ENCODE measurements around the gene EFNA5.

The EFNA5 gene

GRCh38 chr5:107670932-107671741 is at the start of gene EFNA5:
TSS of gene EFNA5 (minus strand) at chr5:107670937.
- in situ Hi-C loops (cut with HindIII; ENCODE audit: low sequenced_read_pairs) = no loop called here

DNA sequence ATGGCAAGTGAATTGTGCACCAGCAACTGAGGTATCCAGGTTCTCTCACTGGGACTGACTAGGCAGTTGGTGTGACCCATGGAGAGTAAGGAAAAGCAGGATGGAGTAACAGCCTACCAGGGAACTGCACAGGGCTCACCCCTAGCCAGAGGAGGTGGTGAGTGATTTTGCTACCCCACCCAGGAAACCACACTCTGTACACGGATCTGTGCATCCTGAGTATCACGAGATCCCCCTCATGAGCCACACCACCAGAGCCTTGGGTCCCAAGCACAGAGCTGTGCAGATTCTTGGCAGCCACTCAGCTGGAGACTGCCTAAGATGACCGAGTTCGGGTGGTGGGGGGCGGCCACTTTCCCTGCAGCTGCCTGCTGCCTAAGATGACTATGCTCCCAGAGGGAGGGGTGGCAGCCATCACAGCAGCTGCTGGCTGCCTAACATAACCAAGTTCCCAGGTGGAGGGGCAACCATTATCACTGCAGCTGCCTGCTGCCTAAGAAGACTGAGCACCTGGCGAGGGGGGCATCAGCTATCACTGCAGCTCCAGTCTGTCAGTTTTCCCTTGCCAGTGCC is 48.4 kb upstream of the EFNA5 start:
- in situ Hi-C loops (cut with HindIII; ENCODE audit: low sequenced_read_pairs) = no loop called here

DNA sequence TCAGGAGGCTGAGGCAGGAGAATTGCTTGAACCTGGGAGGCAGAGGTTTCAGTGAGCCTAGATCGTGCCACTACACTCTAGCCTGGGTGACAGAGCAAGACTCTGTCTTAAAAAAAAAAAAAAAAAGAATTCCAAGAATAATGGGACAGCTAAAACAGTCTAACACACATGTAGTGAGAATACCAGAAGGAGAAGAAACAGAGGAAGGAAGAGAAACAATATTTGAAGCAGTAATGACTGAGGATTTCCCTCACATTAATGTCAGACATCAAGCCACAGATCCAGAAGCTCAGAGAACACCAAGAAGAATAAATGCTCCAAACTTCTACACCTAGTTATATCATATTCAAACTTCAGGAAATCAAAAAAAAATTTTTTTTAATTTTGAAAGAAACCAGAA is 47.1 kb upstream of the EFNA5 start:
- in situ Hi-C loops (cut with HindIII; ENCODE audit: low sequenced_read_pairs) = no loop called here

- in situ Hi-C loops (cut with HindIII; ENCODE audit: low sequenced_read_pairs) = no loop called here
Measured at GRCh38 chr5:107713228-107713627, 42.5 kb upstream of the EFNA5 start.

DNA sequence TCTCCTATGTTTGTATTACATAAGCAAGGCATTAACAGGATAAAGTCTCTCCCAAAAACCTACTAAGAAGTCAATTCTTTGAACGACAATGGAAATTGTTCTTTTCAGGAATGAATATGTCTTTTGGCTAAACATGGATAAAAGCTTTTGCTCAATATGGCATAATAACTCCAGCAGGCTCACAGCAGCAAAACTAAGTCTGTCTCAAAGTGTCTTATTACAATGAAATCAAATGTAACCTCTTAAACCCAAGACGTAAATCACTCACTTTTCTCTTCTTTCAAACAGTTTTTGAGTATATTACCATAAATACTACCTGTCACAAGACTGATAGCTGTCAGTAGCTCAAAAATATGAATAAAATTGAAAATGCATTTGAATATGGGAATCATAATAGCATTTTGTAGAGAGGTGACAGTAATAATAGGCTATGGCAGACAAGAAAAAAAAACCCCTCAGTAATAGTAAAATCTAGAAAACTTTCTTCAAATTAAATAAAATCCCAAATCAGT is 41.7 kb upstream of the EFNA5 start:
- in situ Hi-C loops (cut with HindIII; ENCODE audit: low sequenced_read_pairs) = no loop called here

DNA sequence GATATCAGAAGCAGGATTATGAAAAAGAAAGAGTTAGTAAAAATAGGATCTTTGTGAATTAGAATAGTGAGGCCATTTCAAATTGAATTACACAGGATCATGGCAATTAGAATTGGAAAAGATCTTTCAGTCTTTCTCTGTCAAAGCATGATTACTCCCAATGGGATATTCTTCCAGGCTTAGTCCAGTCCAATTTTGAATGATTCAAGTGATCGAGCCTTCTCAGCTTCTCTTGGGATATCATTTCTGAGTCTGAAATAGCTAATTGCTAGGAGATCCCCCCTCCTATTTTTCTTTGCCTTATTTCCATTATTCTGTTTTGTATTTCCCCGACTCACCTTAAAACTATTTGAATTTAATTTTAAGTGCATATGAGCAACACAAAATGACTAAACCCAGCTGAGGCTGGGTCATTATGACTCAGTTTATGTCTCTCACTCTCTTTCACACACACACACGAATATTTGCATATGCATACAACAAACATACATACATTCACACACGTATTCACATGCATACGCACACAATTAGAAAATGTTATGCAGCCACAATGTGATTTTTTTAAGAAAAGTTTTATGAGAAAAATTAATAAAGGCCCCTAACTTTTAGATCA is 34.8 kb upstream of the EFNA5 start:
- in situ Hi-C loops (cut with HindIII; ENCODE audit: low sequenced_read_pairs) = no loop called here

- in situ Hi-C loops (cut with HindIII; ENCODE audit: low sequenced_read_pairs) = no loop called here
Measured at GRCh38 chr5:107704681-107705401, 34.1 kb upstream of the EFNA5 start.

DNA sequence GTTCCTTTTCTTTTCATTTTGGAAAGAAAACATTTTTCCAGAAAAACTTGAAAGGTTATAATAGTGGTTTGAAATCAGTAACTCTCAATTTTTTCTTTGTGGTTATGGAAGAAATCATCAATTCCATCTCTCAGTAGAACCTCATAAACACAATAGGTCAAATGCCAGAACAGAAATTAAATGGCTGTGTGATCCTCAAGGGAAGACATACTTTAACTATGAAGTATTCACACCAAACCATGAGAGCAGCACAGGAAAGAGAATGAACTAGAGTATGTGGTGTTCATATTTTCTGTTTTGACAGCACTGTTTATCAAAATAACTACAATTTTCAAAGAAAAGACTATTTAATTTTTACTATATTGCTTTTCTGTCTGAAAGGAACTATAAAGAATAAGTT is 29.7 kb upstream of the EFNA5 start:
- in situ Hi-C loops (cut with HindIII; ENCODE audit: low sequenced_read_pairs) = no loop called here

DNA sequence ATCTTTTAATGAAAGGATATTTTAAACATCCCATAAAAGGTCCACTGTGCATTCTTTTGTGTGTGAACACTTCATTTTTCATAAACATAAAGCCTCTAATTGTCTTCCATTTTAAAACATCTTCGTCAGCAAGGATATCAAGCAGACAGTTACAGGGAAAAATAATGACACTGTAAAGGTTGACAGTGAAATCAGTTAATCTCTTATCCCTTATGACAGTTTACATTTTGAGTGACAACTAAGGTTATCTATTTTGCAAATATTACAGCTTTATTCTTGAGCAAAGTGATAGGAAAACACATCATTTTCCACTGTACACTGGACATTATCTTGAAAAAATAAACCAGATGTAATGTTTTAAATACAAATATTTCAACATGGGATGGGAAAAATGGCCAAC is 28.7 kb upstream of the EFNA5 start:
- in situ Hi-C loops (cut with HindIII; ENCODE audit: low sequenced_read_pairs) = no loop called here

DNA sequence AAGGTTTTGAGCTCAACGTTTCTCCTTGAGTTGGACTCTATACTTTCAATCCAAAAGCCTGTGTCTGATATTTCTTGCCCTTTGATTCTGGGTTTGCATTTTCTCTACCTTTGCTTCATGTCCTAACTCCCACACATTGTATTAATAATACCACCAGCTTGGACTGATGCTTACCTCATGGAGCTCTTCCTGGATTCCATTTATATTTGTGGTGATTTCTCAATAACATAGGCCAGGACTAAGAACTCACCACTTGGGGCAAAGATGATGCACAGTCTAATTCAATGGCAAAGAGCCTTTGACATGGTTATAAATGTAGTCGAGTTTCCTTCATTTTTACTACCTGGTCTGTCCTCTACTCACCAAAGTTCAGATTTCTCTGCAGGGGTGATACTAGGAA is 27.5 kb upstream of the EFNA5 start:
- in situ Hi-C loops (cut with HindIII; ENCODE audit: low sequenced_read_pairs) = no loop called here

- in situ Hi-C loops (cut with HindIII; ENCODE audit: low sequenced_read_pairs) = no loop called here
Measured at GRCh38 chr5:107696498-107696897, 25.8 kb upstream of the EFNA5 start.

DNA sequence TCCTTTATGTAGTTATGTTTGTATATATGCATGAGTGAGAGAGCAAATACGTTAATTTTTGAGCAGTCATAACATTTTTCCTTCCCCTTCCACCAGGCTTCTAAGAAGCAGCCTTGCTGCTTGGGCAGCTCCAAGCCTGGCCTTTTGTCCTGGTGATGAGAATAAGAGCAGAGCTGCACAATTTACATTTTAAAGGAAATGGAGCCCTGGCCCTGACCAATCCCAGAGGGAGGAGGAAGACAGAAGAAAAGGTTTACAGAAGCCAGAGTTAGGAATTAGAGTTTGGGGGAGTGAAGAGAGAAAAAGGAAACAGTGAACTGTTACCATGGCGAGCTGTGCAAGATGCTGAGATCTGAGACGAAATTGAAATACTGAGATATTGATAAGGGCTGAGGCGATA is 25.3 kb upstream of the EFNA5 start:
- in situ Hi-C loops (cut with HindIII; ENCODE audit: low sequenced_read_pairs) = no loop called here

GRCh38 chr5:107687937-107688336 is 17.2 kb upstream of the EFNA5 start:
- in situ Hi-C loops (cut with HindIII; ENCODE audit: low sequenced_read_pairs) = no loop called here

GRCh38 chr5:107687404-107687803 is 16.7 kb upstream of the EFNA5 start:
- in situ Hi-C loops (cut with HindIII; ENCODE audit: low sequenced_read_pairs) = no loop called here

- in situ Hi-C loops (cut with HindIII; ENCODE audit: low sequenced_read_pairs) = no loop called here
Measured at GRCh38 chr5:107682533-107682932, 11.8 kb upstream of the EFNA5 start.

DNA sequence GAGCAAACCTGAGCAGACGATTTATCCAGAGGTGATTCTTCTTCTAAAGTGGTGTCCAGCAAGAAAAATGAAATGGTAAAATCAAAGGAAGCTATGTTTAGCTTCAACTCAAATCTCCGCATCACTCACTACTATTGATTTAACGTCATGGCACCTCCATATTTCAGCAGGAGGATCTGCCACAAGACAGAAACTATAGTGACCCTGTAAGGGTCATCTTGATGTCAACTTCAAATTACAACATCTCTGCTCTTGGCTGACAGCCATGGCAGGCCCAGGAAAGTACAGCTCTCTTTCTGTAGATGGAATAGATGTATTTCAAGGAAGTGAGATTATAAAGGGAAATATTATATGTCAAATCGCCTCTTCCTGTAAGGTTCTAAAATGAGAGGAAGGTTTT is 10.1 kb upstream of the EFNA5 start:
- in situ Hi-C loops (cut with HindIII; ENCODE audit: low sequenced_read_pairs) = no loop called here

- in situ Hi-C loops (cut with HindIII; ENCODE audit: low sequenced_read_pairs) = no loop called here
Measured at GRCh38 chr5:107680099-107680498, 9.4 kb upstream of the EFNA5 start.

DNA sequence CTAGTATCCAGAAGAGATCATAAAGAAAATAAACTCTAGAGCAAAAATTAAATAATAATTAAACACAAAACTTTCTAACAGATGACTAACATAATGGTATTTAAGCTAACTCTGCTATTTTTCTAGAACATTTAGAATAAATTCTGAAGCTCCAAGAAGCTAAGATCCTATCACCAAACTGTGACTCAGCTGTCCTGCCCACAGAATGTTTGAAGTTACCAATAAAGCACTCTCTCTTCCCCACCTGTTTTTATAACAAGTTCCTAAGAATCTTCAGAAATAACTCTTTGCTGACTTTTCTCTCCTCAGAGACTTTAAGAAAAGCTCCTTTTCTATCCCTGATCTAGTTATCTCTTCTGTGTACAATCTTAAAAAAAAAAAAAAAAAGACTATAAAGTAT is 6.0 kb upstream of the EFNA5 start:
- in situ Hi-C loops (cut with HindIII; ENCODE audit: low sequenced_read_pairs) = no loop called here

DNA sequence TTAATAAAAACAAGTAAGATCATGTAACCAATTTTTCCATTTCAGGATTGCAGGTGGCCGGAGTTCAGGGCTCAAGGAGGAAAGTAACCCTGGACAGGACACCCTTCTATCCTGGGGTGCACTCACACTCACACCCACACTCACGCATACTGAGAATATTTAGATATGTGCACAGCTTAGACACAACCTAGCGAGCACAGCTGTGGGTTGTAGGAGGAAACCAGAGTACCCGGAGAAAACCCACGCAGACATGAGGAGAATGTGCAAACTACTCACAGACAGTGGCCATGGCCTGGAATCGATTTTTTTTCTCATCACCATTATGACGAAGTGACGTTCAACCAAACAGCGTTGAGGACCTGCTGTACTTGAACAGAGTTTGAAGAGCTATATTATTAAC is 4.5 kb upstream of the EFNA5 start:
- in situ Hi-C loops (cut with HindIII; ENCODE audit: low sequenced_read_pairs) = no loop called here

GRCh38 chr5:107674655-107675054 is 3.9 kb upstream of the EFNA5 start:
- in situ Hi-C loops (cut with HindIII; ENCODE audit: low sequenced_read_pairs) = no loop called here

DNA sequence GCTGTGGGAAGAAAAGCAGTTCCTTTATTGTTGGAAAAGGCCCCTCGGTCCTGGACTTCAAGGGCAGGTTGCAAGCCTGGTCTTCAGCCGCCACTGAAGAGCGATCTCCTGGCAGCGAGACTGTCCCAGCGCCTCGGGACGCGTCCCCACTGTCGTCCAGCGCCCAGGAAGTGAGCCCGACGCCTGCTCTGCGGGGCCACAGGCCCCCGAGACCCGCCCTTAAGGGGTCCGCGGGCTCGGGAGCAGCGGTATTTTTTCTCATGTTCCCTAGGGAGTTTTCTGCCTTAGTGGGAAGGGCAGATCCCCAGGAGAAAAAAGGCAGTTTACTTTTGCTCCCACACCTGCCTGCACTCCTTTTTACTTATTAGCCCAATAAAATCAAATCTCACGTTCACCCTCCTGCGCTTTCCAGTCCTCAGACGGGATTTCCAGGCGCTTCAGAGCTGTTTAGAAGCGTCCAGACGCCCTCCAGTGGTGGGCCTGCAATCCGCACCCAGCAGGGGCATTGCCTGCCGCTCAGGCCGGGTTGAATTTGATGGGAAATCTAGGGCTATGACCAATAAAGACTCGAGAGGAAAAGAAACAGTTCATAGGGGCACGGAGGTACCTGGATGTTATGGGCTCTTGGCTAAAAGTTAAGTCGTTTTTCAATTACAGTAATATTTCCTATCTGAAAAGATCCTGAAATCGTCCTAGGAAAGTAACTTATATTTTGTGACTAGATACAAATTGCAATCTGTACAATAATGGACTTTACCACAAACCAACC is 2.8 kb upstream of the EFNA5 start:
- in situ Hi-C loops (cut with HindIII; ENCODE audit: low sequenced_read_pairs) = no loop called here
